ENCODE measurements around the gene ITSN2. TPM values are rescaled to one million over a fixed set of nuclear protein-coding genes. Genes with fewer than 3 reads are reported as not detected.
A peak's percentile ranks its signal among the peaks of the same experiment; 100 is the strongest.
"Not testable (repeated sequence)": the region's sequence is repeated elsewhere in the genome, so short reads cannot be mapped to it uniquely, and the experiment has no call there.

The ITSN2 gene
- total RNA-seq, 1 experiment from 2014 or later = 36.5 TPM

- ChIA-PET POLR2A (interaction anchor here (0.6 kb wide), 1 partner anchor 503 kb away, joined by 3 read pairs; no protein-coding TSS in a partner anchor), CTCF (interaction anchor here (0.7 kb wide), 1 partner anchor 110 kb away, joined by 3 read pairs; no protein-coding TSS in a partner anchor)
- no peak for TF ChIP-seq CTCF (IDR thresholded peaks at IDR 0.05; ENCODE audit: unreplicated experiment)
- no peak overlapping the region for H3K27ac Mint-ChIP-seq (ENCODE audit: low read depth, unreplicated experiment)
- intact Hi-C loops (cut with micrococcal nuclease) = no loop called here
- no peaks in the 10 kb centered on the region for H3K9me3 Mint-ChIP-seq (ENCODE audit: unreplicated experiment)
- H3K27me3 Mint-ChIP-seq (ENCODE audit: insufficient read depth, unreplicated experiment) = no peaks in the 10 kb centered on the region
- peaks cover 21% of the 10 kb centered on the region for H3K36me3 Mint-ChIP-seq (ENCODE audit: insufficient read depth, unreplicated experiment)
- H3K4me3 Mint-ChIP-seq (ENCODE audit: unreplicated experiment) = no peak overlapping the region
- BruUV-seq (replicated peaks) = no TSS peak
- no peak for DNase-seq (ENCODE audit: unreplicated experiment)
- no peaks in the 10 kb centered on the region for H3K4me1 Mint-ChIP-seq (ENCODE audit: insufficient read depth, unreplicated experiment)
Observed at GRCh38 chr2:24203787-24204150, 156.6 kb downstream of the ITSN2 start.

- DNase-seq (ENCODE audit: unreplicated experiment) = no peak
- peaks cover 15% of the 10 kb centered on the region for H3K36me3 Mint-ChIP-seq (ENCODE audit: insufficient read depth, unreplicated experiment)
- intact Hi-C loops (cut with micrococcal nuclease) = no loop called here
- POLR2A ChIA-PET = interaction anchor here (0.6 kb wide), 1 partner anchor 503 kb away, joined by 3 read pairs; no protein-coding TSS in a partner anchor
- H3K4me3 Mint-ChIP-seq (ENCODE audit: unreplicated experiment) = no peak overlapping the region
- BruUV-seq (replicated peaks) = TSS peak; percentile 31
- no peaks in the 10 kb centered on the region for H3K4me1 Mint-ChIP-seq (ENCODE audit: insufficient read depth, unreplicated experiment)
- H3K9me3 Mint-ChIP-seq (ENCODE audit: unreplicated experiment) = no peaks in the 10 kb centered on the region
- no peak overlapping the region for H3K27ac Mint-ChIP-seq (ENCODE audit: low read depth, unreplicated experiment)
- no peaks in the 10 kb centered on the region for H3K27me3 Mint-ChIP-seq (ENCODE audit: insufficient read depth, unreplicated experiment)
- no peak for TF ChIP-seq CTCF (IDR thresholded peaks at IDR 0.05; ENCODE audit: unreplicated experiment)
- CTCF ChIA-PET = interaction anchor here (0.7 kb wide), 1 partner anchor 629 kb away, joined by 3 read pairs; no protein-coding TSS in a partner anchor
Observed at GRCh38 chr2:24203029-24203786, 157.1 kb downstream of the ITSN2 start.

GRCh38 chr2:24200799-24201198 lies 159.5 kb downstream of the ITSN2 start:
- Mint-ChIP-seq H3K27ac (ENCODE audit: low read depth, unreplicated experiment) (no peak overlapping the region), H3K36me3 (ENCODE audit: insufficient read depth, unreplicated experiment) (peaks cover 11% of the 10 kb centered on the region), H3K27me3 (ENCODE audit: insufficient read depth, unreplicated experiment) (no peaks in the 10 kb centered on the region), H3K4me3 (ENCODE audit: unreplicated experiment) (no peak overlapping the region), H3K9me3 (ENCODE audit: unreplicated experiment) (no peaks in the 10 kb centered on the region), H3K4me1 (ENCODE audit: insufficient read depth, unreplicated experiment) (no peaks in the 10 kb centered on the region)
- ChIA-PET CTCF (interaction anchor here (1.2 kb wide), 1 partner anchor 28 kb away, joined by 4 read pairs; no protein-coding TSS in a partner anchor), POLR2A (interaction anchor here (1.1 kb wide), 1 partner anchor 10 kb away, joined by 4 read pairs; no protein-coding TSS in a partner anchor)
- no peak for DNase-seq (ENCODE audit: unreplicated experiment)
- no peak for TF ChIP-seq CTCF (IDR thresholded peaks at IDR 0.05; ENCODE audit: unreplicated experiment)
- BruUV-seq (replicated peaks) = no TSS peak
- intact Hi-C loops (cut with micrococcal nuclease) = no loop called here

- Mint-ChIP-seq H3K36me3 (ENCODE audit: insufficient read depth, unreplicated experiment) (peaks cover 11% of the 10 kb centered on the region), H3K4me1 (ENCODE audit: insufficient read depth, unreplicated experiment) (no peaks in the 10 kb centered on the region), H3K27me3 (ENCODE audit: insufficient read depth, unreplicated experiment) (no peaks in the 10 kb centered on the region), H3K9me3 (ENCODE audit: unreplicated experiment) (no peaks in the 10 kb centered on the region), H3K4me3 (ENCODE audit: unreplicated experiment) (no peak overlapping the region), H3K27ac (ENCODE audit: low read depth, unreplicated experiment) (no peak overlapping the region)
- no peak for DNase-seq (ENCODE audit: unreplicated experiment)
- ChIA-PET POLR2A (interaction anchor here (1.1 kb wide), 1 partner anchor 9 kb away, joined by 4 read pairs; no protein-coding TSS in a partner anchor), CTCF (interaction anchor here (1.2 kb wide), 1 partner anchor 29 kb away, joined by 4 read pairs; no protein-coding TSS in a partner anchor)
- no TSS peak for BruUV-seq (replicated peaks)
- intact Hi-C loops (cut with micrococcal nuclease) = no loop called here
- no peak for TF ChIP-seq CTCF (IDR thresholded peaks at IDR 0.05; ENCODE audit: unreplicated experiment)
Observed at GRCh38 chr2:24199968-24200590, 160.3 kb downstream of the ITSN2 start.

- H3K27ac Mint-ChIP-seq (ENCODE audit: low read depth, unreplicated experiment); H3K4me1 Mint-ChIP-seq (ENCODE audit: insufficient read depth, unreplicated experiment); CTCF ChIA-PET; H3K36me3 Mint-ChIP-seq (ENCODE audit: insufficient read depth, unreplicated experiment); H3K4me3 Mint-ChIP-seq (ENCODE audit: unreplicated experiment); H3K27me3 Mint-ChIP-seq (ENCODE audit: insufficient read depth, unreplicated experiment); POLR2A ChIA-PET; intact Hi-C loops (cut with micrococcal nuclease); DNase-seq (ENCODE audit: unreplicated experiment); H3K9me3 Mint-ChIP-seq (ENCODE audit: unreplicated experiment); BruUV-seq (replicated peaks): not testable (repeated sequence)
Observed at GRCh38 chr2:24197213-24197612, 163.1 kb downstream of the ITSN2 start.

Measured in MCF 10A (cell line).